ENCODE results near the gene AUTS2. TPM values are rescaled to one million over a fixed set of nuclear protein-coding genes. Genes with fewer than 3 reads are reported as not detected.

Gene AUTS2
- total and polyA plus RNA-seq, 10 donors, result 6.1 to 54.8 (median 29.1) TPM

DNA sequence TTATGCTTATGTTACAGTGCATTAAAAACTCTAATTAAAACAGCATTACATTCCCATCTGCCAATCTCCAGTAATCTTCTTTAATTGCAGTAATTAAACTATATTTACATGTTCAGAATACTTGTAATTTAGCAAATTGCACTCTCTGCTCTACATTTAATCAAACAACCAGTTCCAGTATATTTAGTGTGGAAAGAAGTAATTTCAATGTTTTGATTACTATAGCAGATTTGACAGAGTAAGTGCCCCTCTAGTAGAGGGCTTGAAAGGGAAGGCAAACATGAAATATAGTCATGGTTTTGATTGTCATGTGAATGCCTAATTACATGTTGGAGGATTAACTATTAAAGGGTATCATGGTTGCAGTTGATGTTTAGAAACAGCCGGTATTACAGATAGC lies 739.7 kb downstream of the AUTS2 start:
- WGBS, 5 donors, result 95 to 98% (median 97%) methylated on average over 1 of the region's 1 CpG
- H3K4me3 ChIP-seq, result no peak overlapping the region
- intact Hi-C loops (cut with DNase I; ENCODE audit: low total_unique reads), result no loop called here
- H3K4me1 ChIP-seq, result no peaks in the 10 kb centered on the region
- H3K36me3 ChIP-seq, result no peaks in the 10 kb centered on the region
- TF ChIP-seq POLR2AphosphoS5 (IDR thresholded peaks at IDR 0.05), result no peak
- TF ChIP-seq POLR2A (IDR thresholded peaks at IDR 0.05), result no peak
- TF ChIP-seq, protein P1, sequence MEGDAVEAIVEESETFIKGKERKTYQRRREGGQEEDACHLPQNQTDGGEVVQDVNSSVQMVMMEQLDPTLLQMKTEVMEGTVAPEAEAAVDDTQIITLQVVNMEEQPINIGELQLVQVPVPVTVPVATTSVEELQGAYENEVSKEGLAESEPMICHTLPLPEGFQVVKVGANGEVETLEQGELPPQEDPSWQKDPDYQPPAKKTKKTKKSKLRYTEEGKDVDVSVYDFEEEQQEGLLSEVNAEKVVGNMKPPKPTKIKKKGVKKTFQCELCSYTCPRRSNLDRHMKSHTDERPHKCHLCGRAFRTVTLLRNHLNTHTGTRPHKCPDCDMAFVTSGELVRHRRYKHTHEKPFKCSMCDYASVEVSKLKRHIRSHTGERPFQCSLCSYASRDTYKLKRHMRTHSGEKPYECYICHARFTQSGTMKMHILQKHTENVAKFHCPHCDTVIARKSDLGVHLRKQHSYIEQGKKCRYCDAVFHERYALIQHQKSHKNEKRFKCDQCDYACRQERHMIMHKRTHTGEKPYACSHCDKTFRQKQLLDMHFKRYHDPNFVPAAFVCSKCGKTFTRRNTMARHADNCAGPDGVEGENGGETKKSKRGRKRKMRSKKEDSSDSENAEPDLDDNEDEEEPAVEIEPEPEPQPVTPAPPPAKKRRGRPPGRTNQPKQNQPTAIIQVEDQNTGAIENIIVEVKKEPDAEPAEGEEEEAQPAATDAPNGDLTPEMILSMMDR (IDR thresholded peaks at IDR 0.05 in 8 of 11, conservative IDR thresholded peaks at IDR 0.05 in 3 of 11), result no peak
- no peaks in the 10 kb centered on the region for H3K27me3 ChIP-seq (replicated peaks in 1 of 7)
- H3K27ac ChIP-seq, result no peak overlapping the region
- no peak for DNase-seq
- no peaks in the 10 kb centered on the region for H3K9me3 ChIP-seq

DNA sequence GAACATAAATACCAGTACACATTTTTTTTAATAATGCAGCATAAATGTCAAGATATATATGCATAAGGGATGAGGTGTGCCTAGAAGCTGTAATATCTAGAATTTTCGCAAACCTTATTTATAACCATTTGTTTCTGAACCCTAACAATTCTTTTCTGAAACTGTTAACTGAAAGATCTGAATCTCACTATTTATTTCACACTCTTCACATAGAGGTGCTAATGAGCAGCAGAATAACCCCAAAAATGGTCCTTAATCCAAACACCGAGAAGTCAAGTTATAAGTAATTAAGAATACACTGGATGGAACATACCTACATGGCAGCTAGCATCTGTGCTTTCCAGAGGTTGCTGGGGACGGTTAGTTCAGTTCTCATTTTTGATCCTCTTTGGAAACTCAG lies 742.0 kb downstream of the AUTS2 start:
- Histone ChIP-seq H3K36me3 (no peaks in the 10 kb centered on the region), H3K4me3 (no peak overlapping the region), H3K4me1 (no peaks in the 10 kb centered on the region), H3K27me3 (replicated peaks in 1 of 7) (no peaks in the 10 kb centered on the region), H3K9me3 (no peaks in the 10 kb centered on the region), H3K27ac (no peak overlapping the region)
- TF ChIP-seq, protein P1 (IDR thresholded peaks at IDR 0.05 in 8 of 11, conservative IDR thresholded peaks at IDR 0.05 in 3 of 11), result no peak
- TF ChIP-seq POLR2AphosphoS5 (IDR thresholded peaks at IDR 0.05) (no peak), POLR2A (IDR thresholded peaks at IDR 0.05) (no peak)
- intact Hi-C loops (cut with DNase I; ENCODE audit: low total_unique reads), result no loop called here
- WGBS, 5 donors, result 89 to 98% (median 93%) methylated on average over 3 of the region's 3 CpGs
- DNase-seq, result no peak

DNA sequence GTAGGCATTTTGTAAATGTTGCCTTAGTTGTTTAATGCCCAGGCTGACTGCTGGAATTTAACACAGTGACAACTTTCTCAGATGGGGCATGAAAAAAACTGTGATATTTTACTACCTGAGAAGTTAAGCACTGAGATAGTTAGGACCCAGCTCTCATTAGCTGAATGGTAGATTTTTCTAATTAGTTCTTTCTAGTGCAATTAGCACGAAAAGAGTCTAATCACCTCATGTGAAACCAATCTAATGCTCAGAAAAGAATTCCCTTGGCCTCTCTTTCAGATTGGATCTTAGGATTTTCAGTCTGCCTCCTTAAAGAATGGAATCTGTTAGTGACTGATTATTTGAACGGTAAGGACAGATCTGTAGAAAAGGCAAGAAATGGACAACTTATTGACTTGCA lies 743.2 kb downstream of the AUTS2 start:
- Histone ChIP-seq H3K36me3 (no peaks in the 10 kb centered on the region), H3K27ac (no peak overlapping the region), H3K4me1 (no peaks in the 10 kb centered on the region), H3K27me3 (replicated peaks in 1 of 7) (no peaks in the 10 kb centered on the region), H3K9me3 (no peaks in the 10 kb centered on the region), H3K4me3 (no peak overlapping the region)
- DNase-seq, result no peak
- no peak for TF ChIP-seq POLR2AphosphoS5 (IDR thresholded peaks at IDR 0.05)
- TF ChIP-seq, protein P1 (IDR thresholded peaks at IDR 0.05 in 8 of 11, conservative IDR thresholded peaks at IDR 0.05 in 3 of 11), result no peak
- TF ChIP-seq POLR2A (IDR thresholded peaks at IDR 0.05), result no peak
- 90 to 99% (median 92%) methylated on average over 2 of the region's 2 CpGs for WGBS, 5 donors
- intact Hi-C loops (cut with DNase I; ENCODE audit: low total_unique reads), result no loop called here

DNA sequence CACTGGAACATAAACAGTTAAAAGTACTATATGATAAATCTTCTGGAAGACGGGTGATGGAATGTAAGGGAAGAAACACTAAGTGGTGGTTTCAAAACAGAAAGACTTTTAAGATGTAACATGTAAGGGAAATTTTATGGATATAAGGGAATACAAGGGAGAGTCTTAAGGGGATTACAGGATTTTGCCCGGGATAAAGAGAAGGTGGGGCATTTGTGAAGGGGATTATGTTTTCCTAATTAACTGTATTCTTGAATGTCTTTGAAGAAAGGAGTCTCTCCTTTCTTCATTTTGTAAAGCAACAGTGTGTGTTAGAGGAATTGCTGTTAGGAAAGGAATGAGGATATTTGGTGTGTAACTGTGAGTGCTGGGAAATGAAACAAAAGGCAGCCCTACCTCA lies 745.2 kb downstream of the AUTS2 start:
- H3K36me3 ChIP-seq, result no peaks in the 10 kb centered on the region
- DNase-seq, result no peak
- intact Hi-C loops (cut with DNase I; ENCODE audit: low total_unique reads), result no loop called here
- H3K27me3 ChIP-seq (replicated peaks in 1 of 7), result no peaks in the 10 kb centered on the region
- H3K9me3 ChIP-seq, result no peaks in the 10 kb centered on the region
- WGBS, 5 donors, result 76 to 90% (median 84%) methylated on average over 2 of the region's 2 CpGs
- no peak overlapping the region for H3K27ac ChIP-seq
- no peaks in the 10 kb centered on the region for H3K4me1 ChIP-seq
- H3K4me3 ChIP-seq, result no peak overlapping the region
- no peak for TF ChIP-seq POLR2AphosphoS5 (IDR thresholded peaks at IDR 0.05)

DNA sequence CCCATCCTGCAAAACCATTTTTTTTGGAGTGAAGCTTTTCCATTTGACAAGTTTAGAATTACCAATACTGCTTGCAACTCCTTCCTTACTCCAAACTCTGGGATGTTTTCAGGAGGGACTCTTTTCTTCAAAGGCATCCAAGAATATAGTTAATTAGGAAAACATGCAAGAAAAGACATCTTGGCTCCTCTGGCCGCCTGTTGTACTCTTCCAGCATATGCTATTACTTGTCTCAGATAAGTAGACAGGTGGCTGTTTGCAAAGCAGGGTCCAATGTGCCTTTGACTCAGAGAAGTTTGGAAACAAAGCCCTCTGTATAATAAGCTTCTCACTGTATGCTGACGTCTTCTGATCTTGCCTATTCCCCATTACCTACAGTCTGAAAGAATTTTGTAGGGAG lies 746.5 kb downstream of the AUTS2 start:
- Histone ChIP-seq H3K9me3 (no peaks in the 10 kb centered on the region), H3K36me3 (no peaks in the 10 kb centered on the region), H3K4me1 (no peaks in the 10 kb centered on the region), H3K27me3 (replicated peaks in 1 of 7) (no peaks in the 10 kb centered on the region), H3K4me3 (no peak overlapping the region), H3K27ac (no peak overlapping the region)
- no peak for DNase-seq
- no peak for TF ChIP-seq POLR2A (IDR thresholded peaks at IDR 0.05)
- no peak for TF ChIP-seq POLR2AphosphoS5 (IDR thresholded peaks at IDR 0.05)
- TF ChIP-seq, protein P1 (IDR thresholded peaks at IDR 0.05 in 8 of 11, conservative IDR thresholded peaks at IDR 0.05 in 3 of 11), result no peak
- intact Hi-C loops (cut with DNase I; ENCODE audit: low total_unique reads), result no loop called here
- WGBS, 5 donors, result 78 to 97% (median 82%) methylated on average over 2 of the region's 2 CpGs

Measured in spleen (tissue), 11 donors.